Right renal cortex interstitium (tissue), 3 donors: ENCODE data around the gene ABCA1. TPM values are rescaled to one million over a fixed set of nuclear protein-coding genes. Genes with fewer than 3 reads are reported as not detected.
"Not testable (repeated sequence)": the region's sequence is repeated elsewhere in the genome, so short reads cannot be mapped to it uniquely, and the experiment has no call there.

Source experiments
- DNase-seq, 3 donors: peaks; one replicate each; pipeline ENCODE4 v3.0.0-alpha.2; 2013; ENCODE audit warnings: low read depth in 3 of 3, low spot score in 2 of 3
- polyA plus RNA-seq, 3 donors: library from polyadenylated mRNA; unstranded; fragments of 120-200 nt; gene quantifications; one replicate each; pipeline ENCODE4 v1.2.1, GENCODE V29; 2013; ENCODE audit not compliant: insufficient read length in 3 of 3

ABCA1 gene
- polyA plus RNA-seq, 3 donors = 8.5 to 10.8 (median 9.9) TPM

DNA sequence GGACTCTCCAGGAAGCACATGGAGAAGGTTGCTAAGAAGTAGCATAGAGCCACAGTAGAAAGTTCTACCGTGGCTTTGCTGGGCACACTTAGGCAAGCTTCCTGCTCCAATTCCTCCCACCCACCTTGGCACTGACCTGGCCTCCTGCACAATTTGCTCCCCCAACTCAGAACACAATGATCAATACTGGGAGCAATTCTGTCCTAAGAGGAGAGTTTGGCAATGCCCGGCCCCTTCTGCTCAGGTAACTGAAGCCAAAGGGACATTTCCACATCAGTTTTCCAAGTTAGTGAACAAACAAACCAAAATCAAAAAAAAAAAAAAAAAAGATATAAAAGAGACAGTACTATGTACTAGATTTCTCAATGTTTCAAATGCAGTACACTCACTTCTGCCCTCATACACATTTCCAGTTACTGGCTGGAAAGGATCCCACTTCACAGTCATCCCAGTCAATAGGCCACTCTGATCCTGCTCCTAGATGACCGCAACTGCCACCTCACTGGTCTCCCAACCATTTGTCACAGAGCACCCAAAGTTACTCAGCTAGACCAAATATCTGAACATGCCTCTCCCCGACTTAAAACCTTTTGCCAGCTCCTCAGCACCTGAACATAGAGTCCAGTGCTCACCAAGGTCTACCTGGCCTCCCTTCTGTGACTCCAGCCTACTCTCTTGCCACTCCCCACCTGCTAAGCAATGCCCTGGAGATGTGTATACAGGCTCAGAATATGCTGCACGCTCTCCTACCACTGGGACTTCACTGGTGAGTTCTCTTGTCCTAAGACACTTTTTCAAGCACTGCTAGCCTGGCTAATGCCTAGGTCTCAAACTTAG, 21.3 kb downstream of the ABCA1 start:
- no peak for DNase-seq

DNA sequence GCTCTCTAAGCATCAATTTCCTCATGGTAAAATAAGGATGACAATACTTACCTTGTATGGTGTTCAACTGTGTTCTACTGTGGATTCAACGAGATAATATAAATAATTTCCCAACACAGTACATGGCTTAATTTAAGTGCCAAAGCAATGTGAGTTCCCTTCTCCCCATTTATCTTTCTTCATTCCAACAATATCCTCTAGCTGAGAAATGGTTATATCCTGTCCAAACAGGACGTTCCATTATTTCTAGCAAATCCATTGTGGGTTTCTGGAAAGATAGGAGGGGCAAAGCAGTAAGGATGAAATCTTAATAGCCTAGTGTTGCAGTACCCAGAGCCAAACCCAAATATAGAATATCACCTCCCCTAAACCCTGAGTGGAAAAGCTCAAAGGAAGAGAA, 22.0 kb downstream of the ABCA1 start:
- no peak for DNase-seq

DNA sequence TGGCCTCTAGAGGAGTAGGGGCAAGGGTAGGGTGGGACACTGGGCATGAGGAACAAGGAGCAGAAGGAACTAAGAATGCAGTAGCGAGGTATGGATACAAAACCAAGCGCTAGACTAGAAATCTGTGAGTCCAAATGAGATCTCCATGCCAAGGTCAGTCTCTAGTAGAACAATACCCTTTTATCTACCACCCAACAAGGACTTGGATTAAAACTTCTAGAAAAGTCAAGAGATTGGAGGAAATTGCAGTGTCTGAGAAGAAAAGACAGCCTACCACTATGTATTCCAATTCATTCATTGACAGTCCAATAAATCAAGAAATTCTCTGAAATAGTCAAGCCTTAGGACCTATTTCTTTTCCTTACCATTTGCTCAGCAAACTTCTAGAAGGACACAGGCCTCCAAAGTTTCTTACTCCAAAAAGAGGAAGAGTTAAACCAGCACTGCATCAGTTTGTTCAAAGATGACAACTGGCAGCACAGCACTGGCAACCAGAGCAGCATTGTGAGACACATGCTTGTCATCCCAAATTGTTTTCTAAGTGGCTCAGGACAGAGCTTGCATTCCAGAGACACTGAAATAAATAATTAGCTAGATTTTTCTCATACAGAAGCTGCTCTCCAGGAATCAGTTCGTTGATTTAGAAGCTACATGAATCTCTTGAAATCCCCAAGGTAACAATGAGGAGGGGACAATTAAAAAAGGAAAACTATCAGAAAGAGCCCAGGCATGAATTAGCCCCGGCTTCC, 22.6 kb downstream of the ABCA1 start:
- no peak for DNase-seq

DNA sequence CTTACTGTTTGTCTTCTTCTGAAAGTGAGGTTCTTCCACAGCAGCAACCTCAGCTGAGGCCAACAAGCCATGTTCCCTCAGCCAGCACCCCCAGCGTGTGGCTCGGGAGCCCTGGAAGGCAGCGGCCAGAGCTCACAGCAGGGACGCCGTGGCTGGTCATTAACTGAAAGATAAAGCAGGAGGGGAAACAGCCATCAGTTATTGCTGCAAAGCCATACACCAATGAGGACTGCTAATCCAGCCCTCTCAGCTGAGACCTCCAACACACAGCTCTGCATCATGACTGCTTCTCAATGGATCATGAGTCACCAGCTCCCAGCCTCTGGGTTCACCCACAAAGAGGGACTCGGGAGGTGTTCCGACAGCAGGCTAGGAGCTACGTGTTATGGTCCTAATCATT, 24.3 kb downstream of the ABCA1 start:
- DNase-seq = no peak

DNA sequence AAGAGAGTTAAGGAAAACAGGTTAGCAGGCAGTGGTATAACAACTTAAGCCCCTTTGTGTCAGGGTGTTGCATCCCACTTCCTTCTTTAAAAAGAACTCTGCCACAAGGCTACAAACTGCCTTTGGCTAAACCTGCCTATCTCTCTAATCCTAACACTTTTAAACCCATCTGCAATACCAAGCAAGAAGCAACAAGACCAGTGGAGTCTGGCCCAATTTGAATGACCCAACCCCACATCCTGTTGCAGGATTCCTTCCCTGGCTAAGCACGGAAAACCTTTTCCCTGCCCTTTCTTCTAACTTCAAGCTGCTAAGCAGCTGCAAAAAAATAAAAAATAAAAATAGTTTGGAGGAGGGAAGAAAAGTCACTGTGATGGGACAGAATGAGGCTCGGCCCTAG, 27.1 kb downstream of the ABCA1 start:
- no peak for DNase-seq

DNA sequence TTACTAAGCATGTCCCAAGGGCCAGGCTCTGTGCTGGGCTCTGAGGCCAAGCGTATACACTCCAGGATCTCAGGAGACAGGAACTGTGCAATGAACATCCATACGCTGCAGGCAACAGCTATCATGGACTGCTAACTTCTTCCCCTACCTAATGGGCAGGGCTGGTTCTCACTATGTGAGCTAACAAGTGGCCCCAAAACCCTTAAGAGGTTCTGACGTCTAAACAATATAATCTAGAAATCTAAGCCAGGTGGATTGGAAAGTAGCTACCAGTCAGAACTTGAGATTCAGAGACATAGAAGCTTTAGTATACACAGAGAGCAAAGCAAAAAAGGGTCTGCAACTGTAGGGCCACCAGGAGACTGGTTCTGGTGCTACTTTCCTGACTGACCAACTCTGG, 27.6 kb downstream of the ABCA1 start:
- no peak for DNase-seq

DNA sequence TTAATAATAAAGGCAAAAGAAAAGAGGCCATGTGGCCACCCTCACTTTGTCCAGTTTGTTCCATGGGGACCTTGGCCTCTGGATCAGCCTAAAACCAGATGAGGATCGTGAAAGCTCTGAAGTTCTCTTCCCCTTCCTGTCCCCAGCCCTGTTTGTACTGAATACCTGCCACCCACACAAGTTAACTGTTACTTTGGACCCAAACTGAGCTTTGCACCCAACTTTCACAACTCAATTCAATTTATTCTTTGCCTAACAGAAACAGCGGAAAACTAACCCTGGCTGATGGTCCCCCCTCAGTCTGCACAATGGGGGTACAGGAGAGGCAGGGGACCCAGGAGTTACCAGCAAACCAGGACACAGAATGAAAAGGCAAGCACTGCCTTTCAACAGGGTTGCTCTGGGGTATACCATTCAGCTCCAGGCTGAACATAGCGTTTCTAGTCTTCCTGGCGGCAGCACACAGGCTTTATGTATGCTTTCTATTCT, 28.2 kb downstream of the ABCA1 start:
- DNase-seq = no peak

DNA sequence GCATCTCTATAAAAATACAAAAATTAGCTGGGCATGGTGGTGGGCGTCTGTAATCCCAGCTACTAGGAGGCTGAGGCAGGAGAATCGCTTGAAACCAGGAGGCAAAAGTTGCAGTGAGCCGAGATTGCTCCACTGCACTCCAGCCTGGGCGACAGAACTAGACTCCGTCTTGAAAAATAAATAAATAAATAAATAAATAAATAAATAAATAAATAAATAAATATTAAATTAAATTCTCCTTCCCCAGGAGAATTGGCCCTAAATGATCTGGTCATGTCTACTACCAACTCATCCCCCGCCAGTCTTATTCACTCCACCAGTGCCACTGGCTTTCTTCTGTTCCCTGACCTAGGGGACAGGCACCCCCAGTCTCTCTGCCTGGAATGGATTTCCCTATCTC, 29.6 kb downstream of the ABCA1 start:
- not testable (repeated sequence) for DNase-seq

DNA sequence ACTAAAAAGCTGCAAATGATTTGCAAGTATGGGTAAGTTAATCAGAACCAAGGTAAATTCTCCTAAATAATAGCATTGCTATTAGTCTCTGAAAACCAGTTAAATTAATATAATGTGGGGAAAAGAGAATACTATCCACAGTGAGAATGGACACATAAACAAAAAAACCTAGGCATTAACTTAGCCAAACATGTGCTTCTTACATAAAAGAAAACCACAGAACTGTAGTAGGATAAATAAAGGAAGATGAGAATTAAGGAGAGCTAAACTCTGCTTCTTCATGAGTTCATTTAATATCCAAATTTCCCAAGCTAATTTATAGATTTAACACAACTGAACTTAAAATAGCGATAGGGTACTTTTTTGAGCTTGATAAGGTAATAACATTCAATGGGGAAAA, 31.8 kb downstream of the ABCA1 start:
- no peak for DNase-seq

DNA sequence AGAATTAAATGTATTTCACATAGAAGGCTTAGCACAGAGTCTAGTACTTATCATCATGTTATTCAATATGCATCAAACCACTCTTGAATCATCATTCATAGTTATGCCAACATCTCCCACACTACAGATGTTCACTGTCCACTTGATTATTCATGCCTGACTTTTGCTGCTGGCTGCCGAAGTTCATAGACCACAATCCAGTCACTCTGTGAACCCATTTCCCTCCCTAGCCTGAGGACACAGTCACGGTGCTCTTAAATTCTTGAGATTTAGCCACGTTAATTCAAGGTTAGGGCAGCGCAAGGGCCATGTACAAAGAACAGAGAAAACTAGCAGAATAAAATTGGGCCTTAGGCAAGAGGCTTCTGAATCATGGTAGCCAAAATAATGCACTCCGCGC, 32.4 kb downstream of the ABCA1 start:
- DNase-seq = no peak

DNA sequence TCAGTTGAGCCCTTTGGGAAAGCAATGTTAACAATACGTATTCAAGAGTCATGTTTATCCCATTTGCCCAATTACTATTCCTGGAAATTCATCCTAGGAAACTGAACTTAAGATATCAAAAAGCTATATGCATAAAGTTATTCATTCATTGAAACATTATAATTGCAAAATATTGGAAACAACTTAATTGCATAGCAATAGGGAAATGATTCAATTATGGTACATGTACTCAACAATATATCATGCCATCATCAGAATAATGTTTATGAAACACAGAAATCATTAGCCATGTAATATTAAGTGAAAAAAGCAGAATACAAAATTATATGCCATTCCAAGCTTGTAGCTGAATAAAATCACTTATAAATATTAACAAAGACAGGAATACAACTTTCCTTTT, 35.3 kb downstream of the ABCA1 start:
- DNase-seq = no peak

DNA sequence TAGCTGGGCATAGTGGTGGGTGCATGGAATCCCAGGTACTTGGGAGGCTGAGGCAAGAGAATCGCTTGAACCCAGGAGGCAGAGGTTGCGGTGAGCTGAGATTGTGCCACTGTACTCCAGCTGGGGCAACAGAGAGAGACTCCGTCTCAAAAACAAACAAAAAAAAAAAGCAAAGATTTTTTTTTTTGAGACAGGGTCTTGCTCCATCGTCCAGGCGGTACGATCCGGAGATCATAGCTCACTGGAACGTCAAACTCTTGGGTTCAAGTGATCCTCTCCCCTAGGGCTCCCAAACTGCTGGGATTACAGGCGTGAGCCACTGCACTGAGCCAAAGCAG, 37.6 kb downstream of the ABCA1 start:
- no peak for DNase-seq

DNA sequence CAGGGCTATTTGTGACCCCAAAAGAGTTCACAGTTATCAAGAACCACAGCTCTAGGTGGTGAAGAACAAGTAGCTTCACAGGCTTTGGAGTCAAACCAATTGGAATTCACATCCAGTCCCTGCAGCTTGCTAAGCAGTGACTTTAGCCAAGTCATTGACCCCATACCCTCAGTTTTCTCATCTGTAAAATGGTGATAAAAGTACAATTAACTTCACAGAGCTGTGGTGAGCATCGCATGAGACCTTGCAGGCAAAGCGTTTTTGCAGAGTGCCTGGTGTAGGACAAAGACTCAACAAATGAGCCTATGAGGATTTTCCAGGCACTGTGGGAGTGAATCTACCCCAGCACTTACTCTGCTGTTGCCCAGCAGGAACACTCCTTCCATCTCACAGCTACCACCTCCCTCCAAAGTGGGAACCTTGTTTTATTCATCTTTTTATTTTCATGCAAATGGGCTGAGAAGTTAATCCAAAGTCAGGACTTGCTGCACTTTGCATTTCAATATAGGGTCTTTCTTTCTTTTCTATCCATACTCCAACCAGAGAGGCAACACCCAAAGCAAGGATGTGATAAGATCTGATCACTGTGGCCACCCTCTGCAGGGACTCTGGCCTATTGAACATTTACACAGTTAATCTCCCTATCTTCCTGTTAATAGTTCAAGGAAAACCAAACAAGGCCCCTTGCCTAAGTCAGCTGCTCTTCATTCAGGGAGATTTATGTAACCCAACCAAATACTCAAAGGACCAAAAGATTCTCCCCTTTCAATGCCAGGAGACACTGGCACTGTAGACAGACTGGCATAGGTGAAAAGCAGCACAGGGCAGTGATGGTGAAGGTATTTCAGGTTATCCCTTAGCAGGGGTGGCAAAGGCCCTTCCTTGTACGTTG, 41.9 kb downstream of the ABCA1 start:
- DNase-seq = no peak

DNA sequence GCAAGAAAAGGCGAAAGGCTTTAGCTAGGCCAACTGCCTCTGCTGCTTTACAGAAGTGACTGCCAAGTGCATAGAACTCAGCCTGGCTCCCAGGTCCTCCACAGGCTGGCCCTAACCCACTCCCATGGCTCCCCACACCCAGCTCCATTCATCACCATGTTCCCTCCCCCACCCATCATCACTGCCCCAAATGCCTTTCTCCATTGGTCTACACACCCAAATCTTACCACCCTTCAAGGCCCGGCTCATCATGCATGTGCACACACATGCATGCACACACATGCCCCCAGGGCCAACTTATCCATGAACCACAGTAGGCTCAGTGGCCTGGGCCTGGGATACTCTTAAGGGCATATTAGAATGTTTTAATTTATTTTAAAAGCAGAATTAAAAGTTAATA, 44.8 kb downstream of the ABCA1 start:
- no peak for DNase-seq

DNA sequence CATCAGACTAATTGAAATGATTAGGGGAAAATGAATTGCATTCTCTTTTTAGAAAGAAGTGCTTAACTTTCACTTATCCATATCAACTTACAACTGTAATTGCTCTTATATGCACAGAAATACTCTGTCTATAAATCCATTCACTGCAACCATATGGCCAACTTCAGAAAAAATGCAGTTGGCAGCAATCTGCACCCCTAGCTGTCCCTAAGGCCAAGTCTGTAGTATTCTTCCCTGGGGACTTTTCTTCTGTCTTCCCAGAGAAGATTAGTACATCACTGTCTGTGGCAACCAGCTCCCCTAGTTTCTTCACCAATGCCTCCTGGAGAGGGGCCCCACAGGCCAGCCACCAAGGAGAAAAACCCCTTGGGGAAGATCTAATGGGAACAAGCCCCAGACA, 45.4 kb downstream of the ABCA1 start:
- no peak for DNase-seq

DNA sequence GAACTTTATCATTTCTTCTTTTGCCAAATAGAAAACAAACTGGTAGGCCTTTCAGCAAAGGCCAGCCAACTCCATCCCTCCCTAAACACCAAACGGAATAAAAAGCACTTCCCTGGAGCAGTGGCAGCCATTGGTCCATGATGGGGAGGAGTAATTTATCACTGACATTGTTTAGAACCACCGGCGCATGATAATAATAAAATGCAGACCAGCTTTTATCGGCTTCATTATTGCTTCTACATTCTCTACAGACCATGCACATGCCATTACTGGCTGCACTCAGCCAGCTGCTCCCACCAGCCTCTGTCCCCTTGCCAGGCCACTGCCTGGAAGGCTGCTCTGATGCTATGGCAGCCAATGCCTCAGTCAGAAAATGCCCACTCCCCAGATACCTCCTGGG, 45.9 kb downstream of the ABCA1 start:
- DNase-seq = no peak

DNA sequence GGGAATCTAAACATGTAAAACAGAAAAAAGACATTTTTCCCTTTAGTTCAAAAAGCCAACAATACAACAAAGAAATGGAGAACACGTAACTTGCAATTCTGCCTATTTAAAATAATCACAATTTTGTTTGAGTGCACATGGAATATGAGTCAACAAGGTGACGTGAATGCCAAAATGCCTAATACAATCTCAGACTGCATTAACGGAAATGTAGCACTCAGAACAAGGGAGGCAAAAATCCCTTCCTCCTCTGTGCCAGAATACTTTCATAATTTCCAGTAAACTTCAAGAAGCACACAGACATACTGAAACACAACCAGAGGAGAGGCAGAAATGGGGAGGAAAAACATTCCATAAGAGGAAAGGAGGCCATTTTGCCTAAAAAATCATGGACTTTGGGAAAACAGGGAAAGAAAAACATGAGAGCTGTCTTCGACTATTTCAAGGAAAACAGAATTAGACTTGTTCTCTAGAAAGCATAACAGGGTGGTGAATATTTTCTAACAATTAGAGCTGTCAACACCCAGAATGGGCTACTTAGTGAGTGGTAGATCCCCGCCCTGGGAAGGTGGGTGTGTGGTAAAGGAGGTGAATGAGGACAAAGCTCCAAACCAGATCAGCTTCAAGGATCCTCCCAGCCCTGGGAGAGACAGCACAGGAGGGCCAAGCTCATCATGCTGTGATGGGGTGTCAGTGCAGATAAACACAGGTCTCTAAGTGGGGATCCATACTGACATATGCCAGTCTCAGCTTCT, 48.2 kb downstream of the ABCA1 start:
- no peak for DNase-seq

DNA sequence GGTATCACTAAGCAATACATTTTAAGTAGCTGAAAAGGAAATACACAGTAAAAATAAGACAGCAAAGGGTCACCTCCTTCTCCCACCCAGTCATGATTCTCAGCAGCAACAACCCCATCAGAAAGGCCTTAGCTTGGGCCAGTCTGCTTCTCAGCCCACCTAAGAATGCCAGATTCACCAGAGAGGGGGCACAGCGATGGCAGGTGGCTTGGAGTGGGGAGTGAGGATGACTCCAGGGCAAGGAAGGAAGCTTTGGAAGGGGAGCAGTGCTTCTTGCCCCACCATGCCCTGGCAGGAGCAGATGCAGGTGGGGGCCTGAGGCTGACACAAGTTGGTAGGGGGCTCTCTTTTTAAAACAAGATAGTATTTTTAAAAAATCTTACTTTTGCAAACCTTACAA, 51.4 kb downstream of the ABCA1 start:
- DNase-seq = no peak

DNA sequence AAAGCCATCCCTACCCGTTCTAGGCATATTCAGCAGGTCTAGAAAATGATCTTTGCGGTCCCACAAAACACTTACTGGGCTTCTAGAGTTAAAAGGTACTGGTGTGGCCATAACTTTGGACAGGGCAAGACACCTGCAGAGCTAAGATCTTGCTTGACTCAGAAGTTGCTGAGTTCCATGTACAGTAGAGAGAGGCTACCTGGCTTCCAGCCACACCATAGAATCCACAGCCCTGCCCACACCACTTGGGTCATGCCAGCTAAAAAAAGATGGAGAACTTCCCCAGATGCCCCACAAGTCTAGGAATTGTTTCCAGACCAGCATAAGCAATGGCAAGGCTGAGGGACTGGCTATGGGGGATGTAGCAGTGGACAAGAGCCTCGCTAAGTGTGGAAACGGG, 52.1 kb downstream of the ABCA1 start:
- no peak for DNase-seq

DNA sequence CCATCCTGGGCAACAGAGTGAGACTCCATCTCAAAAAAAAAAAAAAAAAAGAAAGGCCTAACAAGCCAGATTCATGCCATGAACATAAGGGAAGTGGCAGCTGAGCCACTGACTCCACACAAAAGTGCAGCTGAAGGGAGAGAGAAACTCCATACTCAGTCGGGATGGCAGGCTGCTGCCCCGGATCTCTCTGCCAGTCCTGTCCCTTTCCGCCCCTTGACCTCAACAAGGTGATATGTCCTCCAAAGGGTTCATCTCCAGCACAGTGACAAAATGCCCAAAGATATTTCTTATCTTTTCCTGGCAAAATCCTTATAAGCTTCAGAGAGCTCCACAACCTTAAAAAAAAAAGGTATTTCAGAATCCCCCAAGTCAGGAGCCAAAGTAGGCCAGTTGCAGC, 52.6 kb downstream of the ABCA1 start:
- no peak for DNase-seq

DNA sequence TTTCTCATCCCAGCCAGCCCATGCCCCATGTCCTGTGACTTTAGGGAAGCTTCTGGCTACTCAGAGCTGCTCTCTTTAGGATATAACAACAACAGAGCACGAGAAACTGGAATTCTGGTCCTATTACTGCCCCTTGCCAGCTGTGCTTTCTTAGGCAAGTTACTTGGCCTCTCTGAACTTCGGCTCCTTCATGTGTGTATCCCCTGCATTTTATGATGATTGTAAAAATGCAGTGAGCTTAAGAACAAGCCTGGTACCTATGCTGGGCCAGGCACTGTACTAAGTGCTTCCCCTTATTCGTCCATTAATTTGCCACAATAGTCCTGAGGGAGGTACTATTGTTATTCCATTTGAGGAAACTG, 54.5 kb downstream of the ABCA1 start:
- DNase-seq = no peak
